ENCODE measurements around the gene KCNQ2.
"Not testable (repeated sequence)": the region's sequence is repeated elsewhere in the genome, so short reads cannot be mapped to it uniquely, and the experiment has no call there.

KCNQ2 gene

DNA sequence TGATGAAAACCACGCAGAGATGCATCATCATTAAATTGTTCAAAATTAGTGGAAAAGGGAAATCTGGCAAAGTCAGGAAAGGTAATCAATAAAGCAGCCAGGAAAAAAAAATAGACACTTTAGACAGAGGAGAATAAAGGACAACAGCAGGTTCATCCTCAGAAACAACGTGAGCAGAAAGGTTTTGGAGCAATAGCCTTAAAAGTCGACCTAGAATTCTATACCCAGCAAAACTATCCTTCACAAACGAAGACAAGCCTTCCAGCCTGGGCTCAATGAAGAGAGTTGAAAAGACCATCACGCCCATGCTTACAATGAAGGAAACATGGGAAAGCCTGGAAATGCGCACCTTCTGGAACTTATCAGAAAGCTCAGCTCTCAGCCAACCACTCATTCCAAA is 86.6 kb downstream of the KCNQ2 start:
- no peak for DNase-seq (ENCODE audit: low read depth in 2 of 2)

- DNase-seq (ENCODE audit: low read depth in 2 of 2), result no peak
Observed at GRCh38 chr20:63384336-63384735, 88.1 kb downstream of the KCNQ2 start.

- no peak for DNase-seq (ENCODE audit: low read depth in 2 of 2)
Observed at GRCh38 chr20:63383556-63383955, 88.9 kb downstream of the KCNQ2 start.

DNA sequence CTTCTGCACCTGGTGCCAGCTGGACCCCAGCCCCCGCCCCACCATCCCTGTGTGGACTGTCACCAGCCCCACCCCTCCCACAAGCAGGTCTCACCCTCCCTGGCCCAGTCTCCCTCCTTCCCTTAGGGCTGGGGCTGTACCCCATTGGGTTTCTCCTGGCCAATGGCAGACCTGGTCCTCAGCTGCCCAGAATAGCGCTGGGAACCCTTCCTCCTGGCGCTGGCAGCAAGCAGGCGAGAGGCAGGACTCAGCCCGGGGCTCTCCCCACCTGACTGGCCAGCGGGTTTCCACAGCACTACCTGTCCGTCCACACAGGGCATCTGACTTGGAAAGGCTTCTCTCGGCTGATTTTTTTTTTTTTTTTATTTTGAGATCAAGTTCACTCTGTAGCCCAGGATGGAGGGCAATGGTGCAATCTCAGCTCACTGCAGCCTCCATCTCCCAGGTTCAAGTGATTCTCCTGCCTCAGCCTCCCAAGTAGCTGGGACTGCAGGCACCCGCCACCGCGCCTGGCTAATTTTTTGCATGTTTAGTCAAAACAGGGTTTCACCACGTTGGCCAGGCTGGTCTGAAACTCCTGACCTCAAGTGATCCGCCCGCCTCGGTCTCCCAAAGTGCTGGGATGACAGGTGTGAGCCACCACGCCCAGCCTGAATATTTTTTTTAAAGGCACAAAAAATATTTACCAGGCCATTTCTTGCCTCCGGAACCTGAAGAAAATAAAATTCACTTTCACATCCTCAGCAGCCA is 89.7 kb downstream of the KCNQ2 start:
- no peak for DNase-seq (ENCODE audit: low read depth in 2 of 2)

DNA sequence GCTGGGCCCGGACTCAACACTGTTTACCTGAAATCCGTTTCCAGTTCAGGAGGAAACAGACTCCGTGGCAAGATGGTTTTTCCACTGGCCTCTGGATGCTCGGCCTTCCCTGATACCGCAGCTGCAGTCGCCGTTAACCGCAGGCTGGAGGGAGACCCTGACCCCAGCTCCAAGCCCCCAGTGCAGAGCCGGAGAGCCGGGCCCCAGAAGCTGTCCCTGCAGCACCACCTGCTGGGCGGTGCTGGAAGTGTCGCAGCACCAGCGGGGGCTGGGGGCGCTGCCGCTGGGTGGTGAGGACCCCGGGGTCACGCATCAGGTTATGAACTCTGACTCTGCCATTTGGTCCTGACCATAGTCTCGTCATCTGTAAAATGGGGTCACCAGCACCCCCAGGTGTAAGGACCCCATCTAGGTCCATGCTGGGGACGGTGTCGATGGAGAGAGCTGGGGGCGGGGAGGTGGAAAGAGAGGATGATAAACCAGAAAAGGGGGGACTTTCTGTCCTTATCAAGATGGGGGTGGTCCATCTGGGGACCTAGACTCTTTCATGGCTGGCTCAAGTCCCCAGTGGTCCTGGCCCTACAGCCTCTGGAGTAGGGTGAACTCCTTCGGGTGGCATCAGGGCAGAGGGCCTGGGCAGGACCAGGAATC is 90.5 kb downstream of the KCNQ2 start:
- peak; percentile 3 to 6 for DNase-seq (ENCODE audit: low read depth in 2 of 2)

GRCh38 chr20:63380346-63380870 is 92.0 kb downstream of the KCNQ2 start:
- no peak for DNase-seq (ENCODE audit: low read depth in 2 of 2)

DNA sequence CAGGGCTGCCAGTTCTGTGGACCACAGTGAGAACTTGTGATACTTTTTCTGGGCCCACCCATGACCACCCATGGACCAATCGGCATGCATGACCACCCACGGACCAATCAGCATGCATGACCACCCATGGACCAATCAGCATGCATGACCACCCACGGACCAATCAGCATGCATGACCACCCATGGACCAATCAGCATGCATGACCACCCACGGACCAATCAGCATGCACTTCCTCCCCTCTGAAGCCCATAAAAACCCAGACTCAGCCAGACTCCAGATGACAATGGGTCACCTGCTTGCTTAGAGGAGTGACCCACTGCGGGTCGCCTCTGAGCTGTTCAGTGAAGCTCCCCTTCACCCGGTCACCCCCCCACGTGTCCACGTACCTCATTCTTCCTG is 92.6 kb downstream of the KCNQ2 start:
- DNase-seq (ENCODE audit: low read depth in 2 of 2), result not testable (repeated sequence)

- DNase-seq (ENCODE audit: low read depth in 2 of 2), result no peak
Observed at GRCh38 chr20:63379296-63379695, 93.2 kb downstream of the KCNQ2 start.

DNA sequence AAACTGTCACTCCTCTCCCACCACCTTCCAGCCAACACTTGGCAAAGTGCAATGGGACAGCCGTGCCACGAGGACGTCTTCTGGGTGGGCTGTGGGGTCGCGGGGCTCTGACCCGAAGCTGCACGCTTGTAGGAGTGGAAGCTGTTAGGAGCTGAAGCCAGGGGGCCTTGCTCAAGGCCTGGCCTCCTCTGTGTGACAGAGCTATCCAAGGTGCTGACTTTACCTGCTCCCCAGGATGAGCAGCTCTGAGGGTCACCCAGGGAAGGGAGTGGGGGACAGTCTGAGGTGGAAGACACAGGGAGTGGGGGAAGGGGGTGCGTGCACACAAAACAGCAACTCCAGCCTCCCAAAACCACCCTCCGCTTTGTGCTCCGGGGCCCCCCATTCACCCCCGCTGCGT is 93.8 kb downstream of the KCNQ2 start:
- DNase-seq (ENCODE audit: low read depth in 2 of 2), result no peak

DNA sequence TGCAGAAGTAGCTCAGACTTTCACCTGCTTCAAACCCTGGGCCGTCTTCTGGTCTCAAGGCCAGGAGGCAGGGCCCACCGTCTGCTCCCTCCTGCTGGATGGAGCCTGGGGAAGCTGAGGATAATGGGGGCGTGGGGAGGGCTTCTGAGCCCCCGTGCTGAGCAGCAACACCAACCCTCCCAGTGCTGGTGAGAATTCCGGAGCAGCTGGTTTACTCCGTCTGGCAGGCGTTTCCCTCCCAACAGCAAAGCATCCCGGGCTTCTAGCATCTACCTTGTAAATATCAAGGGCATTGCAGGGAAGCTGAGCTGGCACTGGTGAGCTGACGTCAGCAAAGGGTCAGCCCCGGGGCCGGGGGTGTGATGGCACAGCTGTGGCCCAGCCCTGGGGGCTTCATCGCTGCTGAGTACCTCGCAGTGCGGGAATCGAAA is 94.5 kb downstream of the KCNQ2 start:
- DNase-seq (ENCODE audit: low read depth in 2 of 2), result no peak

GRCh38 chr20:63377256-63377941 is 95.1 kb downstream of the KCNQ2 start:
- no peak for DNase-seq (ENCODE audit: low read depth in 2 of 2)

DNA sequence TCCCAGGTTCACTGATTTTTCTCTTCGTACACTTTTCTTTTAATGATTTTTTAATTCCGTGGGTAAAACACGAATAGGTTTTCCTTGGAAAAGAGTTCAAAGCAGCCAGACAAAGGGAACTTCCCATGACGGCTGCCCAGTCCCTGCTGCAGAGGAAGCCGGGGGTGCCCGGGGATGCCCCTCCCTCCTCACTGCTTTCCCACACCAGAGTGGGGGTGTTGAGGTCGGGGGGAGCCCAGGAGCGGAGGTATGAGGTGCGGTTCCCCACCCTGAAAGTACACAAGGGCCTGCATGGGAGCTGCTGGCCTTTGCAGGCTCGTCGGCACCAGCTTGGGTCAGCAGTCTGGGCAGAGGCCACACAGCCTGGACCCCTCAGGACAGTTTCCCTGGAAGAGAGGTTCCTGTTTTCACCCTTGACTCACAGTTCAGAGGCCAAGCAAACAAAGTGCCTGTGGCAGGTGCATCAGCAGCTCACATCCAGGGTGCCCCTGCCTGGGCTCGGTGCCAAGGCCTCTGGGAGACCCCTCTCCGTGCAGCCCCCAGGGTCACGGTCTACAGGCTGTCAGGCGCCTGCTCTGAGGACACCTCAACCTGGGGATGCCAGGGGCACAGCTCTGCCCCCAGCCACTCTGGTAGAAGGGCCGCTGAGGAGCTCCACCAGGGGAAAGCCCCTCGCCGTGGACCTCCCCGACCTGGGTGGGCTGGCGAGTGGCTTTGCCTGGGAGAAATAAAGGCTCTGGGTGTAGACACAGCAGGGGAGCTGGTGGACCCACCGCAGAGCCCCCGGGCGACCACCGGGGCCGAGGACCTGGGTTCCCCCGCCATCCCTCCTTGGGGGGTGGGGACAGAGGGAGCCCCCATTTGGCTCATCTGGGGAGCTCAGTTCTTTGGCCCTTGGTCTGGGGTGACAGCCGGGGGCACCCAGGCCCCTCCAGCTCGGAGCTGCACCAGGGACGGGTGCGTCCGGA is 95.9 kb downstream of the KCNQ2 start:
- DNase-seq (ENCODE audit: low read depth in 2 of 2), result no peak

GRCh38 chr20:63375438-63375837 is 97.0 kb downstream of the KCNQ2 start:
- DNase-seq (ENCODE audit: low read depth in 2 of 2), result no peak

DNA sequence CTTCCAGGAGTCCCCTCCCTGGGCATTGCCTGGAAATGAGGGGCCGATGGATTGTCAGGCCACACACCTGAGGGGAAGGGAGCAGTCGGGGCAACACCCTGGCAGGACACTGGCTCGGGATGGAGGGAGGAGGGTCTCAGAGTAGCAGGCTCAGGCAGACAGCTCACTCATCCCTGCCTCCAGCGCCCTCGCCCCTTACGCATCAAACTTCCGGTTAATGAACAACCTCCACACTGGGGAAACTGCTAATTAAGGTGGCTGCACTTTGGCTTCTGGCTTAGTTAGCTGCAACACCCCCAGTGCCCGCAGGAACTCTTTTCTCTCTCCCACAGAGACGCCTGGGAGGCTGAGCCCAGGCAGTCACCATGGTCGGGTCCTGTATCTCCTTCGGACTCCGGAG is 98.0 kb downstream of the KCNQ2 start:
- no peak for DNase-seq (ENCODE audit: low read depth in 2 of 2)

DNA sequence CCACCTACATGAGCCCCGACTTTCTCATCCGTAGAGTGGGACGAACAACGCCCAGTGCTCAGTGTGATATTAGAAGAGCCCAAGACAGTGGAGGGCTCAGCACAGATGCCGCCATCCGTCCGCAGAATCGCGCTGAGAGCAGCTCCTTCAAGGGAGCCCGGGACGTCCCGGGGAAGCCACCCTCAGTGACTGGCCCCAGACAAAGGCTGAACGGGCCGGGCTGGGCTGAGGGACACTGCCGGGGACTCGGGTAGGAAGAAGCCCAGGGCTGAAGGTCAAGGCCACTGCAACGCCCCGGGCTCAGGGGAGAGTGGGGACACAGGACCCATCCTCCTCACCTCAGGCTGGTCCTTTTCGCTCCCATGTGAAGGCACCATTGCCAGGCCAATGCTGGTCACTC is 98.5 kb downstream of the KCNQ2 start:
- DNase-seq (ENCODE audit: low read depth in 2 of 2), result no peak

GRCh38 chr20:63372971-63373885 is 99.2 kb downstream of the KCNQ2 start:
- no peak for DNase-seq (ENCODE audit: low read depth in 2 of 2)

- no peak for DNase-seq (ENCODE audit: low read depth in 2 of 2)
Observed at GRCh38 chr20:63371291-63371865, 101.1 kb downstream of the KCNQ2 start.

GRCh38 chr20:63370618-63371187 is 101.8 kb downstream of the KCNQ2 start:
- no peak for DNase-seq (ENCODE audit: low read depth in 2 of 2)

- DNase-seq (ENCODE audit: low read depth in 2 of 2), result no peak
Observed at GRCh38 chr20:63369724-63370617, 102.5 kb downstream of the KCNQ2 start.

Measured in stimulated activated CD8-positive, alpha-beta memory T cell treated with anti-CD3 and anti-CD28 coated beads, Interleukin-15, amount 100 ng/mL, for 48 hours (primary cell).